Measurements from ENCODE around the gene RRP15.

RRP15 gene

GRCh38 chr1:218376722-218377121, 91.6 kb downstream of the RRP15 start:
- TF ChIP-seq CTCF (IDR thresholded peaks at IDR 0.05) = no peak

- no peak for TF ChIP-seq CTCF (IDR thresholded peaks at IDR 0.05)
Observed at GRCh38 chr1:218377143-218377660, 92.1 kb downstream of the RRP15 start.

- no peak for TF ChIP-seq CTCF (IDR thresholded peaks at IDR 0.05)
Observed at GRCh38 chr1:218380125-218380977, 95.3 kb downstream of the RRP15 start.

- TF ChIP-seq CTCF (IDR thresholded peaks at IDR 0.05) = no peak
Observed at GRCh38 chr1:218382261-218382660, 97.2 kb downstream of the RRP15 start.

GRCh38 chr1:218383051-218383450, 98.0 kb downstream of the RRP15 start:
- no peak for TF ChIP-seq CTCF (IDR thresholded peaks at IDR 0.05)

- no peak for TF ChIP-seq CTCF (IDR thresholded peaks at IDR 0.05)
Observed at GRCh38 chr1:218383681-218384080, 98.6 kb downstream of the RRP15 start.

- no peak for TF ChIP-seq CTCF (IDR thresholded peaks at IDR 0.05)
Observed at GRCh38 chr1:218384581-218384993, 99.5 kb downstream of the RRP15 start.
